GM19324 (cell line): ENCODE measurements around the gene CAPZB.
"Not testable (repeated sequence)": the region's sequence is repeated elsewhere in the genome, so short reads cannot be mapped to it uniquely, and the experiment has no call there.

Experiments
- ATAC-seq: cut with Tn5 transposase; IDR thresholded peaks from one replicate; pipeline ENCODE4 v1.9.1; 2021; ENCODE audit warnings: mild to moderate bottlenecking, moderate library complexity; ENCODE audit not compliant: unreplicated experiment, low FRiP score

The CAPZB gene

GRCh38 chr1:19499887-19500286 is 14.5 kb upstream of the CAPZB start:
- not testable (repeated sequence) for ATAC-seq

GRCh38 chr1:19497443-19497842 is 12.1 kb upstream of the CAPZB start:
- ATAC-seq: not testable (repeated sequence)

- ATAC-seq: no peak
Measured at GRCh38 chr1:19496527-19496874, 11.2 kb upstream of the CAPZB start.

GRCh38 chr1:19495799-19496526 is 10.6 kb upstream of the CAPZB start:
- ATAC-seq: no peak

- no peak for ATAC-seq
Measured at GRCh38 chr1:19495000-19495656, 9.8 kb upstream of the CAPZB start.

- no peak for ATAC-seq
Measured at GRCh38 chr1:19493547-19493946, 8.2 kb upstream of the CAPZB start.

GRCh38 chr1:19489996-19490395 is 4.7 kb upstream of the CAPZB start:
- ATAC-seq: no peak

GRCh38 chr1:19488136-19488535 is 2.8 kb upstream of the CAPZB start:
- no peak for ATAC-seq

GRCh38 chr1:19484798-19485361 is 459 bp downstream of the CAPZB start:
- peak; percentile 26 for ATAC-seq

GRCh38 chr1:19484338-19484797 is 971 bp downstream of the CAPZB start:
- peak; percentile 1 for ATAC-seq

- ATAC-seq: no peak
Measured at GRCh38 chr1:19483691-19484090, 1.6 kb downstream of the CAPZB start.

GRCh38 chr1:19483261-19483660 is 2.1 kb downstream of the CAPZB start:
- no peak for ATAC-seq

GRCh38 chr1:19481826-19482398 is 3.4 kb downstream of the CAPZB start:
- ATAC-seq: no peak

GRCh38 chr1:19480282-19480681 is 5.1 kb downstream of the CAPZB start:
- no peak for ATAC-seq

GRCh38 chr1:19479351-19480120 is 5.8 kb downstream of the CAPZB start:
- ATAC-seq: no peak

GRCh38 chr1:19478322-19478721 is 7.0 kb downstream of the CAPZB start:
- ATAC-seq: no peak

- no peak for ATAC-seq
Measured at GRCh38 chr1:19477284-19478249, 7.8 kb downstream of the CAPZB start.

GRCh38 chr1:19476450-19477190 is 8.7 kb downstream of the CAPZB start:
- ATAC-seq: no peak

GRCh38 chr1:19475296-19475695 is 10.0 kb downstream of the CAPZB start:
- ATAC-seq: no peak
